ENCODE results near the gene TOP2A.

The TOP2A gene

DNA sequence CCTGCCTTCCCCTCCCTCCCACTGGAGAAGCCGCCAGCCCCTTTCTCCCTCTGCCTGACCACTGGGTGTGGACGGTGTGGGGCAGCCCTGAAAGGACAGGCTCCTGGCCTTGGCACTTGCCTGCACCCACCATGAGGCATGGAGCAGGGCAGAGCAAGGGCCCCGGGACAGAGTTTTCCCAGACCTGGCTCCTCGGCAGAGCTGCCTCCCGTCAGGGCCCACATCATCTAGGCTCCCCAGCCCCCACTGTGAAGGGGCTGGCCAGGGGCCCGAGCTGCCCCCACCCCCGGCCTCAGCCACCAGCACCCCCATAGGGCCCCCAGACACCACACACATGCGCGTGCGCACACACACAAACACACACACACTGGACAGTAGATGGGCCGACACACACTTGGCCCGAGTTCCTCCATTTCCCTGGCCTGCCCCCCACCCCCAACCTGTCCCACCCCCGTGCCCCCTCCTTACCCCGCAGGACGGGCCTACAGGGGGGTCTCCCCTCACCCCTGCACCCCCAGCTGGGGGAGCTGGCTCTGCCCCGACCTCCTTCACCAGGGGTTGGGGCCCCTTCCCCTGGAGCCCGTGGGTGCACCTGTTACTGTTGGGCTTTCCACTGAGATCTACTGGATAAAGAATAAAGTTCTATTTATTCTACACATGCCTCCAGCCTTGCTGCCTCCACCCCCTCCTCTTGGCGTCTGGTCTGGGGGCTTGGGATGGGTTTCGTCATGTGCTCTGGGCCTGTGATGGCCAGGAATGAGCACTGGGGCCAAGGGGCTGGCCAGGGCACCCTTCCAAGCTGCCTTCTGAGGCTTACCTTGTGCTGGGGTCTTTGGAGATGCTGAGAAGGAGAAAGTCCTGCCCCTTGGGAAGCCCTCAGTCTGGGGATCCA lies 60.5 kb downstream of the TOP2A start:
- H3K9me3 ChIP-seq (ENCODE audit: control insufficient read depth, insufficient read depth, low read length) = no peaks in the 10 kb centered on the region
- H3K36me3 ChIP-seq (ENCODE audit: insufficient read depth, low read length) = no peaks in the 10 kb centered on the region
- H3K4me1 ChIP-seq (ENCODE audit: insufficient read depth, low read length) = peaks cover 8% of the 10 kb centered on the region
- H3K9ac ChIP-seq (ENCODE audit: low read depth, low read length) = no peak overlapping the region

DNA sequence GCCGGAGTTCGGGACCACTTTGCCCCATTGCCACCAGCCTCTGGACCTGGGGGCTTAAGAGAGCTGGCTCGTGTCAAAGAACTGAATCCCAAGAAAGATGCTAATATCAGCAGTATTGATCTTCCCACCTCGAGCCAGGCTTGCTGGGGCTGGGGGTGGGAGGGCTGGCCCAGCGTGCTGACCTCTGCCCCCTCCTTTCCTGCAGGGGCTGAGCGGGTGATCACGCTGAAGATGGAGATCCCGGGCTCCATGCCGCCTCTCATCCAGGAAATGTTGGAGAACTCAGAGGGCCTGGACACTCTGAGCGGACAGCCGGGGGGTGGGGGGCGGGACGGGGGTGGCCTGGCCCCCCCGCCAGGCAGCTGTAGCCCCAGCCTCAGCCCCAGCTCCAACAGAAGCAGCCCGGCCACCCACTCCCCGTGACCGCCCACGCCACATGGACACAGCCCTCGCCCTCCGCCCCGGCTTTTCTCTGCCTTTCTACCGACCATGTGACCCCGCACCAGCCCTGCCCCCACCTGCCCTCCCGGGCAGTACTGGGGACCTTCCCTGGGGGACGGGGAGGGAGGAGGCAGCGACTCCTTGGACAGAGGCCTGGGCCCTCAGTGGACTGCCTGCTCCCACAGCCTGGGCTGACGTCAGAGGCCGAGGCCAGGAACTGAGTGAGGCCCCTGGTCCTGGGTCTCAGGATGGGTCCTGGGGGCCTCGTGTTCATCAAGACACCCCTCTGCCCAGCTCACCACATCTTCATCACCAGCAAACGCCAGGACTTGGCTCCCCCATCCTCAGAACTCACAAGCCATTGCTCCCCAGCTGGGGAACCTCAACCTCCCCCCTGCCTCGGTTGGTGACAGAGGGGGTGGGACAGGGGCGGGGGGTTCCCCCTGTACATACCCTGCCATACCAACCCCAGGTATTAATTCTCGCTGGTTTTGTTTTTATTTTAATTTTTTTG lies 61.6 kb downstream of the TOP2A start:
- H3K9me3 ChIP-seq (ENCODE audit: control insufficient read depth, insufficient read depth, low read length) = no peaks in the 10 kb centered on the region
- H3K9ac ChIP-seq (ENCODE audit: low read depth, low read length) = no peak overlapping the region
- peaks cover 7% of the 10 kb centered on the region for H3K4me1 ChIP-seq (ENCODE audit: insufficient read depth, low read length)
- no peaks in the 10 kb centered on the region for H3K36me3 ChIP-seq (ENCODE audit: insufficient read depth, low read length)

DNA sequence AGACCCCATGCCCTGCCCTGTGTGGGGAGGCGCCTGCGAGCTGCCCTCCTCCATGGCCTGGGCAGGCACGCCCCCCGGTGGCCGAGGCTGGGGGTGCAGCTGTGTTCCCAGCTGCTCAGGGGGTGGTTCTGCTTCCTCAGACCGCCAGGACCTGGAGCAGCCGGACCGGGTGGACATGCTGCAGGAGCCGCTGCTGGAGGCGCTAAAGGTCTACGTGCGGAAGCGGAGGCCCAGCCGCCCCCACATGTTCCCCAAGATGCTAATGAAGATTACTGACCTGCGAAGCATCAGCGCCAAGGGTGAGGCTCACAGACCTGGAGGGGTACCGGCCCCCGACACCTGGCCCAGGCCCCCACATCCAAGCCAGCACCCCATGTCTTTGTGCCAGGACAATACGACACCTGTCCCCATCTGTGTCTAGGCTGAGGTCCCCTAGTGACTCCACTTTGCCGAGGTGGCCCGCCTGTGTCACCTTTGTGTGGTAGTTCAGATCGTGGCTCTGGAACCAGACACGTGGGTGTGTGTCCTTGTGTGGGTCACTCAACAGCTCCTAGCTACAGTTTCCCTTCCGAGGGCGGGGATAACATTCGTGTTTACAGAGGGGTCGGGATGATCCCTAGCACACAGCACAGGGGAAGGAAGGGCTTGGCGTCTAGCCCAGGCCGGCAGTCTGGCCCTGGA lies 62.4 kb downstream of the TOP2A start:
- Histone ChIP-seq H3K36me3 (ENCODE audit: insufficient read depth, low read length) (no peaks in the 10 kb centered on the region), H3K4me1 (ENCODE audit: insufficient read depth, low read length) (peaks cover 7% of the 10 kb centered on the region), H3K9ac (ENCODE audit: low read depth, low read length) (no peak overlapping the region), H3K9me3 (ENCODE audit: control insufficient read depth, insufficient read depth, low read length) (no peaks in the 10 kb centered on the region)

DNA sequence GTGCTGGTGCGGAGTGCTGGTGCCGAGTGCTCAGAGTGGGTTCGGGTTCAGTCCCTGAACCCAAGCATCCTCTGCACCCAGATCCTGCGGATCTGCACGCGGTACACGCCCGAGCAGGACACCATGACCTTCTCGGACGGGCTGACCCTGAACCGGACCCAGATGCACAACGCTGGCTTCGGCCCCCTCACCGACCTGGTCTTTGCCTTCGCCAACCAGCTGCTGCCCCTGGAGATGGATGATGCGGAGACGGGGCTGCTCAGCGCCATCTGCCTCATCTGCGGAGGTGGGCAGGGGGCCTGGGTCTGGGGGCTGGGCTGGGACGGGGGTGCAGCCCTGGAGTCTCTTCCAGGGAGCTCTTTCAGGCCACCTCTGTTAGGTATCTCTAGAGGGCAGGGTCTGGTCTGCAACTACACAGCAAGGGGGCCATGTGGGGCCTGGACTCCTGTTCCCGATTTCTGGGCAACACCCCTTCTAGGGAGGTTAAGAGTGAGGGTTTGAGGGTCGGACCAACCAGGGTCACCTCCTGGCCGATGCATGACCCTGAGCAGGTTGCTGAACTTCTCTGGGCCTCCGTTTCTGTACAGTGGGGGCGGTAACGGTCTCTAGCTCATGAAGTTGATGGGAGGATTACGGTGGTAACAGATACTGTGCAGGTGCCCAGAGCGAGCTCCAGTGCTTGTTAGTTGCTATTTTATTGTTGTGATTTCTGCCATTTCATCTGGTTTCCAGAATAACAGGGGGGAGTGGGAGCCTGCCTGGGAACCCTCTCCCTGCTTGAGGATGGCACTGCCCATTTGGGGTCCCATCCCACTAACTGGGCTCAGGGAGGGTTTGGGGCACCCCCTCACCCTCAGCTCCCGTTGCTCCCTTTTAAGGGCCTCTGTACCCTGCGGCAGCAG lies 63.2 kb downstream of the TOP2A start:
- peaks cover 7% of the 10 kb centered on the region for H3K4me1 ChIP-seq (ENCODE audit: insufficient read depth, low read length)
- no peak overlapping the region for H3K9ac ChIP-seq (ENCODE audit: low read depth, low read length)
- no peaks in the 10 kb centered on the region for H3K36me3 ChIP-seq (ENCODE audit: insufficient read depth, low read length)
- H3K9me3 ChIP-seq (ENCODE audit: control insufficient read depth, insufficient read depth, low read length) = no peaks in the 10 kb centered on the region

DNA sequence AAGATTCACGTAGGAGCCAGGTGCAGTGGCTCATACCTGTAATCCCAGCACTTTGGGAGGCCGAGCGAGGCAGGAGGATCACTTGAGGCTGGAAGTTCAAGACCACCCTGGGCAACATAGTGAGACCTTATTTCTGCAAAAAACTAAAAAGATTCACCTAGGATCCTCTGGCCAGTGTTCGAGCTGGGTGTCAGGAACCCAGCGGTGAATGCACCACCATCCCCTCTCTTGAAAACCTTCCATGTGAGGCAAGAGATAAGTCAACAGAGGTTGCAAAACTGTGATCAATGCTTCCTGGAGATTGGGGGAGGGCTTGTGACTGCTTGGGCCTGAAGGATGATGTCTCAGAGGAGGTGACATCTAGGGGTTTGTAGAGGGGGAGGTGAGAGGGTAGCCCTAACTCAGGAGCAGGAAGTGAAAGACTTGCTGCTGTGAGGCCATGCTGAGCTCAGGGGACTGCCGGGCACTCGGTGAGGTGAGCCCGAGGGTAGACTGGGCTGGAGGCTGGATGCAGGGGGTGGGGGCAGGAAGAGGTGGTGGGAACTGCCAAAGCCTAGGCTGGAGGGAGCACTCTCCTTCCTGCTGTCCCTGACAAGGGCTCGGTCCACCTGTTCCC lies 64.8 kb downstream of the TOP2A start:
- H3K4me1 ChIP-seq (ENCODE audit: insufficient read depth, low read length) = peaks cover 19% of the 10 kb centered on the region
- H3K9me3 ChIP-seq (ENCODE audit: control insufficient read depth, insufficient read depth, low read length) = no peaks in the 10 kb centered on the region
- no peaks in the 10 kb centered on the region for H3K36me3 ChIP-seq (ENCODE audit: insufficient read depth, low read length)
- H3K9ac ChIP-seq (ENCODE audit: low read depth, low read length) = no peak overlapping the region

DNA sequence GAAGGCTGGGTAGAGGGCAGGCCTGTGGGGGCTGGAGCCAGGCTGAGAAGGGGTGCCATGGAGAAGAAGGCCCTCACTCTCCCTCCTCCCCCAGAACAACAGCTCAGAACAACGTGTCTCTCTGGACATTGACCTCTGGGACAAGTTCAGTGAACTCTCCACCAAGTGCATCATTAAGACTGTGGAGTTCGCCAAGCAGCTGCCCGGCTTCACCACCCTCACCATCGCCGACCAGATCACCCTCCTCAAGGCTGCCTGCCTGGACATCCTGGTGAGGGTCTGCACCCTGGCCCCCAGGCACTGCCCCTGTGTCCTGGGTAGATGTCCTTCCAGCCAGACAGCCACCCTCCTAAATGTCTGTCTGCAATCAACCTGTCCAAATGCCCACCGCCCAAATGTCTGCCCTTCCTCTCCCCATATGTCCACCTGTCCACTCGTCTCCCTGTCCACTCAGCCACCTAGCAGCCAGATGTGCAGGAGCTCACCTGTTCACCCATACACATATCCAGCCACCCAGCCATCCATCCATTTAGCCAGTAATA lies 65.4 kb downstream of the TOP2A start:
- Histone ChIP-seq H3K9me3 (ENCODE audit: control insufficient read depth, insufficient read depth, low read length) (no peaks in the 10 kb centered on the region), H3K36me3 (ENCODE audit: insufficient read depth, low read length) (no peaks in the 10 kb centered on the region), H3K9ac (ENCODE audit: low read depth, low read length) (no peak overlapping the region), H3K4me1 (ENCODE audit: insufficient read depth, low read length) (peaks cover 24% of the 10 kb centered on the region)

DNA sequence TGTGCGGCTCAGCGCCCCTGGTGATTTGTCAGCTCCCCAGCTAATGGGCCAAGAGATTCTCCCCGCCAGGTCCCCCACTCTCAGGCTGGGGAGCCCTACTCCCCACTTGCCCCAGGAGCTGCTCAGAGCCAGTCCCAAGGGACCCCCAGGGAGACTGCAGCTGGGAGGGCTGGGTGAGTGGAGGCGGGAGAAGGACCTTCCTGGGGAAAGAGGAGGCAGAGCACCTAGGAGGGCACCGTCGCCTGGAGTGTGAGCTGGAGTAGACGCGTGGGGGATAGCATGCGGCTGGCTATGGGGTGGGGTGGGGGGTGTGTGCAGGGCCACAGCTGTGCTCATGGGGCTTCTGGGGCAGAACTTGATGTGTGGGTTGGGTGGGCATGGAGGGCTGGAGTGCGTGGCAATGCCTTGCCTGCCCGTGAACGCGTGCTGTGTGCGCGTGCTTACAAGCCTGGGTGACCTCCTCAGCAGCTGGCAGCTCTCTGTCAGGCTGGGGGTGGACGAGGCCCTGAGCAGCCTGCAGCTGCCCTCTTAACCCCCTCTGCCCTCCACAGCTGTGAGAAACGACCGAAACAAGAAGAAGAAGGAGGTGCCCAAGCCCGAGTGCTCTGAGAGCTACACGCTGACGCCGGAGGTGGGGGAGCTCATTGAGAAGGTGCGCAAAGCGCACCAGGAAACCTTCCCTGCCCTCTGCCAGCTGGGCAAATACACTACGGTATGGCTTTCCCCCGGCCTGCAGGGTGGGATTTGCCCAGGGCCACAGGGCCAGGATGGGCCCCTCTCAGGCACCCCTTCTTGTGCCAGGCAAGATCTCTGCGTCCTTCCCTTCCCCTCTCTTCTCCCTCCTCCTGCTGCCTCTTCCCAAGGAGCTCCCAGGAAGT lies 66.1 kb downstream of the TOP2A start:
- H3K36me3 ChIP-seq (ENCODE audit: insufficient read depth, low read length) = no peaks in the 10 kb centered on the region
- H3K9ac ChIP-seq (ENCODE audit: low read depth, low read length) = no peak overlapping the region
- H3K4me1 ChIP-seq (ENCODE audit: insufficient read depth, low read length) = peaks cover 31% of the 10 kb centered on the region
- H3K9me3 ChIP-seq (ENCODE audit: control insufficient read depth, insufficient read depth, low read length) = no peaks in the 10 kb centered on the region

DNA sequence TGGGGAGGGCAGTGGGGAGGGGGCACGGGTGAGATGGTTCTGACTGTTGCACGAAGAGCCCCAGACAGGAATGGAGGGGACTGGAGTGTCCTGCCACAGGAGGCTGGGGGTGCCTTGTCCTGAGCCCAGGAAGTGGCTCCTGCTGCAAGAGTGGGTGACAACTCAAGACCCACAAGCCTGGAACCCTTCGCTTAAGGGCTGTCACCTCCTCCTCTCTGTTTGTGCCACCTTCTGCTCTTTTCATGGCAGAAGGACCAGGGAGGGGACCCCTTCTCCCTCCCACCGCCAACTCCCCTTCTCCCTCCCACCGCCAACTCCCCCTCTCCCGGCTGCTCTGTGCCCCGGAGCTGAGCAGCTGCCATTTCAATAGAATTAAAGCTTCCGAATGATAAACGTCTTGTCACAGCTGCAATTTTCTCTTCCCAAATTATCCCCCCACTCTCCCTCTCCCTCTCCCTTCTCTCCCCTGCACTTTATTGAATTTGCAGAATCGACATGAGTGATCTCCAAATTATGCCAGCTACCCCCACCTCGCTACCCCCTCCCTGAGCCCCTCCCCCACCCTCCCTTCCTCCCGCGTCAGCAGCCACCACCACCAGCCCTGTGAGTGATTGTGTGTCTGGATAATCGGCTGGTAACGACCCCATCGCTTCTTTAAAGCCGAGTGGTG lies 66.9 kb downstream of the TOP2A start:
- Histone ChIP-seq H3K9ac (ENCODE audit: low read depth, low read length) (no peak overlapping the region), H3K36me3 (ENCODE audit: insufficient read depth, low read length) (no peaks in the 10 kb centered on the region), H3K4me1 (ENCODE audit: insufficient read depth, low read length) (peaks cover 37% of the 10 kb centered on the region)

DNA sequence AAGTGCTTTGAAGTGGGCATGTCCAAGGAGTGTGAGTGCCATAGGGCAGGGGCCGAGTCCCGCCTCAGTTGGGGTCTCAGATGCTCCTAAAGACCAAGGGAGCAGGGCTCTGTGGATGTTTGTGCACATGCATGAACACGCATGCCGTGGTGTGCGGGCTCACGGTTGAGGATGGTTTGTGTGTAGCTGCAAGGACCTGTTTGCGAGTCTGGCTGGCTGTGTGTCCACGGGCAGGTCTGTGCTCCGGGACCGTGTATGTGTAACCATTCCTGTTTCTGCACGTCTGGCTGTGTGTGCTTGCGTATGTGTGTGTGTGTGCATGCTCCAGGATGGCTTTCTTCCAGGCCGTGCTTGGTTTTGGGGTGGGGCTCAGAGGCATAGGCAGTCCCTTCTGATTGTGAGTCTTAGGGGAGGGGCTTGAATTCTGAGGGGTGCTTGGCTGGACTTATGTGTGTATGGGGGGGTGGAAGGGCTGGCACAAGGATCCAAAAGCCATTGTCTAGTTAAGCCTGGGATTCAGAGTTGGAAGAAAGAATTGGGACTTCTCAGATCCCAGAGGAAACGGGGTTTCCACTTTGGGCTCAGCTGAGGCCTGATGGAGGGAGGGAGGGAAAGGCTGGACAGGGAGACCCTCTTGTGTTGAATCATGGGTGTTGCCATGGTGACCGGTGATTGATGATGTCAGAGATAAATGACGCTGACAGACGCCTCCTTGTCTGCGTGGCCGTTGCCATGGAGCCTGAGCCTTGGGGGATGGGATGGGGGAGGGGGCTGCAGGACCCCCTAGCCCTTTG lies 67.6 kb downstream of the TOP2A start:
- peaks cover 38% of the 10 kb centered on the region for H3K4me1 ChIP-seq (ENCODE audit: insufficient read depth, low read length)
- H3K36me3 ChIP-seq (ENCODE audit: insufficient read depth, low read length) = no peaks in the 10 kb centered on the region
- H3K9ac ChIP-seq (ENCODE audit: low read depth, low read length) = no peak overlapping the region
- no peaks in the 10 kb centered on the region for H3K9me3 ChIP-seq (ENCODE audit: control insufficient read depth, insufficient read depth, low read length)

More for the DNA sequence above, 66.9 kb downstream of the TOP2A start:
- no peaks in the 10 kb centered on the region for H3K9me3 ChIP-seq (ENCODE audit: control insufficient read depth, insufficient read depth, low read length)

DNA sequence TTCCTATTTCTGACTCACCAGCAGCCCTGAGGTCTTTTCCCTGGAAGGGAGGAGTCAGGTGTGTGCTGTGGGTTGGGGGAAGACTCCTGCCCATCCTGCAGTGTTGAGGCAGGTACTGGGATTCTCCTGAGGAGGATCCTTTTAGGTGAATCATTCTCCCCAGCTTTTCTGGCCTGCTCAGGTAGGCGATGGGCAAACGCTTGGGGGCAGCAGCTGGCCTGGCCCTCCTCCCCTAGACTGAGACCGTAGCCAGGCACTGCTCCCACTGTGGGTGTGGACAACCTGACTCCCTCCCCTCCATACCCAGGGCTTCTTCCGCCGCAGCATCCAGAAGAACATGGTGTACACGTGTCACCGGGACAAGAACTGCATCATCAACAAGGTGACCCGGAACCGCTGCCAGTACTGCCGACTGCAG lies 68.2 kb downstream of the TOP2A start:
- Histone ChIP-seq H3K4me1 (ENCODE audit: insufficient read depth, low read length) (peaks cover 38% of the 10 kb centered on the region), H3K9me3 (ENCODE audit: control insufficient read depth, insufficient read depth, low read length) (no peaks in the 10 kb centered on the region), H3K9ac (ENCODE audit: low read depth, low read length) (no peak overlapping the region), H3K36me3 (ENCODE audit: insufficient read depth, low read length) (no peaks in the 10 kb centered on the region)

All from ES-I3 (cell line).